ENCODE data around the gene LRFN5. TPM values are rescaled to one million over a fixed set of nuclear protein-coding genes. Genes with fewer than 3 reads are reported as not detected.

LRFN5 gene
- total RNA-seq, 1 experiment from 2014 or later = not detected

- no TSS peak for BruUV-seq (replicated peaks)
- DNase-seq = no peak
- Mint-ChIP-seq H3K9me3 (ENCODE audit: low read depth, unreplicated experiment) (peaks cover 15% of the 10 kb centered on the region), H3K4me3 (ENCODE audit: low read depth, unreplicated experiment) (no peak overlapping the region), H3K27ac (ENCODE audit: unreplicated experiment) (no peak overlapping the region), H3K27me3 (ENCODE audit: unreplicated experiment) (no peaks in the 10 kb centered on the region), H3K4me1 (ENCODE audit: low read depth, unreplicated experiment) (no peaks in the 10 kb centered on the region), H3K36me3 (ENCODE audit: insufficient read depth, unreplicated experiment) (no peaks in the 10 kb centered on the region)
- intact Hi-C loops (cut with micrococcal nuclease; ENCODE audit: unreplicated experiment) = no loop called here
- TF ChIP-seq CTCF (IDR thresholded peaks at IDR 0.05; ENCODE audit: unreplicated experiment) = no peak
- CTCF ChIA-PET = no interaction called here
These were observed 218.9 kb downstream of the LRFN5 start for GRCh38 chr14:41825622-41826021.

- CTCF ChIA-PET = no interaction called here
- TF ChIP-seq CTCF (IDR thresholded peaks at IDR 0.05; ENCODE audit: unreplicated experiment) = no peak
- intact Hi-C loops (cut with micrococcal nuclease; ENCODE audit: unreplicated experiment) = no loop called here
- Mint-ChIP-seq H3K36me3 (ENCODE audit: insufficient read depth, unreplicated experiment) (no peaks in the 10 kb centered on the region), H3K27me3 (ENCODE audit: unreplicated experiment) (no peaks in the 10 kb centered on the region), H3K4me1 (ENCODE audit: low read depth, unreplicated experiment) (no peaks in the 10 kb centered on the region), H3K27ac (ENCODE audit: unreplicated experiment) (no peak overlapping the region), H3K9me3 (ENCODE audit: low read depth, unreplicated experiment) (peaks cover 11% of the 10 kb centered on the region), H3K4me3 (ENCODE audit: low read depth, unreplicated experiment) (no peak overlapping the region)
- DNase-seq = no peak
- BruUV-seq (replicated peaks) = no TSS peak
These were observed 224.2 kb downstream of the LRFN5 start for GRCh38 chr14:41830714-41831406.

GRCh38 chr14:41839661-41840060 lies 233.0 kb downstream of the LRFN5 start:
- BruUV-seq (replicated peaks) = no TSS peak
- H3K4me3 Mint-ChIP-seq (ENCODE audit: low read depth, unreplicated experiment) = no peak overlapping the region
- no peaks in the 10 kb centered on the region for H3K36me3 Mint-ChIP-seq (ENCODE audit: insufficient read depth, unreplicated experiment)
- H3K27me3 Mint-ChIP-seq (ENCODE audit: unreplicated experiment) = no peaks in the 10 kb centered on the region
- CTCF ChIA-PET = no interaction called here
- no peak for TF ChIP-seq CTCF (IDR thresholded peaks at IDR 0.05; ENCODE audit: unreplicated experiment)
- DNase-seq = no peak
- no peak overlapping the region for H3K27ac Mint-ChIP-seq (ENCODE audit: unreplicated experiment)
- H3K4me1 Mint-ChIP-seq (ENCODE audit: low read depth, unreplicated experiment) = no peaks in the 10 kb centered on the region
- peaks cover 5% of the 10 kb centered on the region for H3K9me3 Mint-ChIP-seq (ENCODE audit: low read depth, unreplicated experiment)
- intact Hi-C loops (cut with micrococcal nuclease; ENCODE audit: unreplicated experiment) = no loop called here

GRCh38 chr14:41859336-41859735 lies 252.7 kb downstream of the LRFN5 start:
- Mint-ChIP-seq H3K4me3 (ENCODE audit: low read depth, unreplicated experiment) (no peak overlapping the region), H3K36me3 (ENCODE audit: insufficient read depth, unreplicated experiment) (no peaks in the 10 kb centered on the region), H3K4me1 (ENCODE audit: low read depth, unreplicated experiment) (no peaks in the 10 kb centered on the region), H3K9me3 (ENCODE audit: low read depth, unreplicated experiment) (peaks cover 7% of the 10 kb centered on the region), H3K27me3 (ENCODE audit: unreplicated experiment) (no peaks in the 10 kb centered on the region), H3K27ac (ENCODE audit: unreplicated experiment) (no peak overlapping the region)
- DNase-seq = no peak
- CTCF ChIA-PET = no interaction called here
- no TSS peak for BruUV-seq (replicated peaks)
- TF ChIP-seq CTCF (IDR thresholded peaks at IDR 0.05; ENCODE audit: unreplicated experiment) = no peak
- intact Hi-C loops (cut with micrococcal nuclease; ENCODE audit: unreplicated experiment) = no loop called here

Measured in Calu3 (cell line).